GM21737 (cell line): Measurements from ENCODE around the gene CLPSL2.

ENCODE experiments used
- ATAC-seq: cut with Tn5 transposase; IDR thresholded peaks from one replicate; pipeline ENCODE4 v1.9.1; 2021; ENCODE audit warnings: mild to moderate bottlenecking, moderate library complexity; ENCODE audit not compliant: unreplicated experiment

The CLPSL2 gene

DNA sequence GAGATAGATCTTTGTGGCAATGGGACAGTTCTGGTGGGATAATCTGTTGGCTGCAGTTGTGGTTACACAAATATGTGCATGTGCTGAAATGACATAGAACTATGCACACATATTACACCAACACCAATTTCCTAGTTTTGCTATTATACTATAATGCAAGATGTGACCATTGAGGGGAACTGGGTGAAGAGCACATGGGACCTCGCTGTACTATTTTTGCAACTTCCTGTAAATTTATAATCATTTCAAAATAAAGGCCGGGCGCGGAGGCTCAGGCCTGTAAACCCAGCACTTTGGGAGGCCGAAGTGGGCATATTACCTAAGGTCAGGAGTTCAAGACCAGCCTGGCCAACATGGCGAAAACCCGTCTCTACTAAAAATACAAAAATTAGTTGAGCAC, 30.9 kb upstream of the CLPSL2 start:
- ATAC-seq, result no peak

DNA sequence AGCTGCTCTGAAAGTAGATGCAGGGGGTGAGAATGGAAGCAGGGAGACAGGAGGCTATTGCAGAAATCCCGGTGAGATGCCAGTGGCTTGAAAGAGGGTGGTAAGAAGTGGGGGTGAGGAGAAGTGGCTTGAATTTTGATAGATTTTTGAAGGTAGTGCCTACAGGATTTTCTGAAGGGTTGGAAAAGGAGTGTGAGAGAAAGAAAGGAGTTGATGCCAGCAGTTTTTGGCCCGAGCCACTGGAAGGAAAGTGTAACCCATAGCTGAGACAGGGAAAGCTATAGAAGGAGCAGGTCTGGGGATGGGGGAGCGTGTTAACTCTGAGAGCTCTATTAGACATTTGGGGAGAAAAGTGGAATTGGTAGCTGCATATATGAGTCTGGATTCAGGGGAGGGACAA, 29.9 kb upstream of the CLPSL2 start:
- no peak for ATAC-seq

DNA sequence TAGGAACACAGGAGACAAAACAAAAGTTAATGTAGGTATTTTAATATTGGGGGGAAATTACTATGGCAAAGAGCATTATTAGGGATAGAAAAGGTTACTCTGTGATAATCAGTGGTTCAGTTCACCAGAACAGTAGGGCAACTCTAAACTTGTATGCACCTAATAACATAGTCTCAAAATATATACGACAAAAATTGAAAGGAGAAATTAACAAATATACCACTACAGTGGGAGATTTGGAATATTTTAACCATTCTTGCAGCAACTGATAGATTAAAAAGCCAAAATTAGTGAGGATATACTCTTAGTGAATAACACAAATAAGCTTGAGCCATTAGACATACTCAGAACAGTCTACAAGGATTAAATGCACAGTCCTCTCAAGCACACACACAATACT, 28.5 kb upstream of the CLPSL2 start:
- no peak for ATAC-seq

DNA sequence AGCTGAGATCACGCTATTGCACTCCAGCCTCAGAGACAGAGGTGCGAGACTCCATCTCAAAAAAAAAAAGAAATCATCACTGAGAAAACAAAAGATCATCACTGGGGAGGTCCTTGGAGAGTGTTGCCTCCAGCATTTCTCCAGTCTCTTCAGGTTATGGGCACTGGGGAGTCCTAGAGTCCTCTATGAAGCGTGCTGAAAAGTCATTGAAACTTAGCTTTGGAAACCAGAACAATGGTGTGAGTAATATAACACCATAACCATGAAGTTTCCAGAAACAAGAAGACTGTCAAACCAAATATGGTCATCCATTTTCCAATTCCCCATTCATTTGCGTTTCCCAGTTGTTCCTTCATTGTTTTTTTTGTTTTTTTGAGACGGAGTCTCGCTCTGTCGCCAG, 25.8 kb upstream of the CLPSL2 start:
- no peak for ATAC-seq

DNA sequence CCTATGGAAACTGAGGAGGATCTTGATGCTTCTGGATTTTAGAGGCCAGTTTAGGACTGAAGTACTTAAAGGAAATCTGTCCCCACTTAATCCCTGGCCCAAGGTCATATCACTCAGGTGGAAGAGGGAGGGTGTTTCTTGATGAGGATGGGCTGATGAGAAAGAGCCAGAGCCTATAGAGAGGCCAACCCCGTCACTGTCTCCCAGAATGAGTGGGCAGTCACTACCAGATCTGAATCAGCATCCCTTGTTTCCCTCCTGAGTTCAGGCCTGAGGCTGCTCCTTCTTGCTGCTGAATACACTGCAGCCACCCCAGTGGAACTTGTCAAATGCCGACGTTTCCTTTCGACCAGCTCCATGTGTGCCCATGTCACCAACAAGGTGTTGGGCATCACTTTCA, 24.8 kb upstream of the CLPSL2 start:
- ATAC-seq, result no peak

DNA sequence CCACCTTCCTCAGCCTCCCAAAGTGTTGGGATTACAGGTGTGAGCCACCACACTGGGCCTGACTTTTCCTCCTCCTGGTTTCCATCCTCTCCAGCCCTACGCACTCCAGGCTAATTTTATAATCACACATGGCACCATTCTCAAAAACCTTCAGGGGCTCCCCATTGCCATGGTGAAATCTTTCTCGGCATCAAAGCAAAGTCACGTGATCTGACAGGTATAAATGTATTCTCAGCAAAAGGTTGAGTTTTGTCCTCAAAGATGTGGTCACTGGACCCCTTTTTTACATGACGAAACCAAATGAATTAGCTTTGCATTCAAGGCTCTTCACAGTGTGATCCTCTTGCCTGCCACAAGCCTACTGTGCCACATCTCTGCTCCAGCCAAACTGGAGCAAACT, 24.1 kb upstream of the CLPSL2 start:
- ATAC-seq, result no peak

DNA sequence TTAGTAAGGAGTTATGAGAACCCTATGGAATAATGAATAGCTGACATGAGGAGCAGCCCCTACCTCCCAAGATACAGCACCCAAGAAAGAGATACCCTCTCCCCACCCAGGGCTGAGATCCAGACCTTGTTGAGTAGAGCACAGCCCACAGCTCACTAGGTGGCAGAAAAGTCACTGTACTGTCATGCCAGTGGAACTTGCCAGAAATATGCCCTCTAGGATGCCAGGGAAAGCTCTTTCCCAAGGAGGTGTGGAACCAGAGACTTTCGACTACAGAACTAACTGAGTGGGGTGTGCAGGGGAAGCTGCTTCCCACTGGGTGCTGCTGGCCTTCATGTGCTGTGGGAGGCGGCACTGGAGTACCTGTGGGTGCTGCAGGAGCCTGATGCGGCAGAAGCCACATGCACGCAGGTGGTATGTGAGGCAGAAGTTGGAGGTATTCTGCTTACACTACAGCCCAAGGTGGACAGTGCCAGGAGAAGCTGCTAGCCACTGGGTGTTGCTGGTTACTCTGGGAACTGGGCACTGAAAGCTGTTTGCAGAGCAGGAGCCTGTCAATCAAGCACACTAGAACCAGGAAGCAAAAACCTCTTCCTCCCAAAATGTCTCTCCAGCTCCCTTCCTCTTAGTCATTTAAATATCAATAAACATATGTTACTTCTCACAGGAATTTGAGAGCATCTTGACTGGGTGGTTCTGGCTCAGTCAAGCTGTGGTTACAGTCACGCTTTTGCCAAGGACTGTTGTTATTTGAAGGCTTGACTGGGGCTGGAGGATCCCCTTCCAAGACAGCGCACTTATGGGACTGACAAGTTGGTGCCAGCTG, 21.7 kb upstream of the CLPSL2 start:
- ATAC-seq, result no peak

DNA sequence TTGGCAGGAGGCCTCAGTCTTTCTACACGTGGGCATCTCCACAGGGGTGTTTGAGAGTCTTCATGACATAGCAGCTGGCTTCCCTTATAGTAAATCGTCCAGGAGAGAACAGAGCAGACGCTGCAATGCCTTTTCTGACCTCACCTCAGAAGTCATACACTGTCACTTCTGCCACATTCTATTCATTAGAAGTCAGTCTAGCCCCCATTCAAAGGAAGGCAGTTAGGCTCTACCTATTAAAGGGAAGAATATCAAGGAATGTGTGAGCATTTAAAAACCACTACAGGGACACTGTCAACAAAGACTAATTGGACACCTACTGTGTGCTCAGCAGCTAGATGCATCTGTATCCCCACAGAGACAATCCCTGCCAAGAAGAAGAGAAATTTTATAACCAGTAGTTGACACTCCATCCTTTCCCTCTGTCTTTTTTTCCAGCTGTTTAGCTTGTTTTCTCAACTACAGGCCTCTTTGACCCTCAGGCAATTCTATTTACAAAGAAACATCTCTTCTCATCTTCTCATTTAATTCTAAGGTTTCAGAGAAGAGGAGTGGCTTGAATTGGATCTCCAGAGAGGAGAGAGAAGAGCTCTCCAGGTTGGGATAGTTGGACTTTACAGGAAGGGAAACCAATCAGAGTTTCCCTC, 21.0 kb upstream of the CLPSL2 start:
- no peak for ATAC-seq

DNA sequence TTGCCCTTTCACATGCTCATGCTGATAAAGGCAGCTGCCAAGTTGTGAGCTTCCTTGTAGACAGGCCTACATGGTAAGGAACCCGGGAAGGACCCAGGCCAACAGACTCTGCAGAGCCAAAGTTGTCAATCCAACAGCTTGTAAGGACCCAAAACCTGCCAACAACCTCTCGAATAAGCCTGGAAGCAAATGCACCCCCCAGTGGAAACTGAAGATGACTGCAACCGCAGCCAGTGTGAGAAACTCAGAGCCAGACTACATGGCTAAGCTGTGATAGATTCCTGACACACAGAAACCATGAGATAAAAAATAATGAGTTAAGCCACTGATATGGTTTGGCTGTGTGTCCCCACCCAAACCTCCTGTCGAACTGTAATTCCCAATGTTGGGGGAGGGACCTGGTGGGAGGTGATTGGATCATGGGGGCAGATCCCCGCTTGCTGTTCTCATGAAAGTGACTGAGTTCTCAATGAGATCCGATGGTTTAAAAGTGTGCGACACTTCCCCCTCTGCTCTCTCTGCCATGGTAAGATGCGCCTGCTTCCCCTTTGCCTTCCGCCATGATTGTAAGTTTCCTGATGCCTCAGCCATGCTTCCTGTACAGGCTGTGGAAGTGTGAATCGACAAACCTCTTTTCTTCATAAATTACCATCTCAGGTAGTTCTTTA, 18.8 kb upstream of the CLPSL2 start:
- no peak for ATAC-seq

DNA sequence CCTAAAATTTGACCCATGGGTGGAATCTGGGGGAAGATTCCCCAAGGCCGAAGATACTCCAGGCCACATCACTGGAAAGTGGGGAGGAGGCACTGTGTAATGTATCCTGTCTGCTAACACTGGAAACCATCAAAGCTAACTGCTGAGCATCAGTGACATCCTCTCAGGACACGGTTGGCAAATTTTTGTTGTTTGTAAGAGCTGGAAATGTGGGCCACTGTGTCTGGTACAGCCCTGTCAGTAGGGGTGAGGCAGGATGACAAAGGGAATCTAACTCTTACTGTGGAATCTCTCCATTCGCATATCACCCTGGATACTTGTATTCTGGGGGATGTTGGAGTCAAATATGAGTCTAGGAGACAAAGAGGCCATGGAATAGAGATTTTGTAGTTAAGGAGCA, 17.0 kb upstream of the CLPSL2 start:
- no peak for ATAC-seq

DNA sequence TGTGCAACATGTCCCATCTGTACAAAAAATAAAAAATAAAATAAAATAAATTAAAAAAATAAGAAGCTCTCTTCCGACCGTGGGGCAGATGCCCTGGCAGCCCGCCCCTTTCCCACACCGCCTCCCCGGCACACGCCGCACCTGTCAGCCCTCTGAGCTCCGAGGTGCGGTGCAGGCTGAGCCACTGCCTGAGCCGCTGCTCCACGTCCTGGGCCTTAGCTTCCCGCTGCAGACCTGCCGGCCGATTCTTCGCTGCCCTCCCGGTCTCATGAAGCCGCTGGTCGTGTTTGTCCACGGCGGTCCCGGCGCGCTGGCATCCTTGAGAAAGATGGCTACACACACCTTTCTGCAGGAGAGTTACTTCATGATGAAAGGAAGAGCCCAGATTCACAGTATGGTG, 10.7 kb upstream of the CLPSL2 start:
- ATAC-seq, result no peak

DNA sequence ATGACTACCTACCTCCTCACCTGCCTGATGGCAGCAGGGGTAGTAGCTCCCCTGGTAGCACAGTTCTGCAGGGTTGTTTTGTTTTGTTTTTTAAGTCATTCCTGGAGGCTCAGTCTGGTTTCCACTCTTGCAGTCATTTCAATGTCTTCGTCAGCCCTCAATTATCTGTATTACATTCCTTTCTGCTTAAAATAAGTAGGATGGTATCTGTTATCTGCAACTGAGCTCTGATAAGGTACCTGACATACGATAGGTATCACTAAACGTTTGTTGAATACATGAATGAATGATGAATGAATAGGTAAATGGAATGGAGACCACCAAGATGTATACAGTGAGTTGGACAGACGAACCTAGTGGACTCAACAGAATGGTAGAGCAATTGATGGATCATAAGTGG, 7.2 kb upstream of the CLPSL2 start:
- ATAC-seq, result no peak

DNA sequence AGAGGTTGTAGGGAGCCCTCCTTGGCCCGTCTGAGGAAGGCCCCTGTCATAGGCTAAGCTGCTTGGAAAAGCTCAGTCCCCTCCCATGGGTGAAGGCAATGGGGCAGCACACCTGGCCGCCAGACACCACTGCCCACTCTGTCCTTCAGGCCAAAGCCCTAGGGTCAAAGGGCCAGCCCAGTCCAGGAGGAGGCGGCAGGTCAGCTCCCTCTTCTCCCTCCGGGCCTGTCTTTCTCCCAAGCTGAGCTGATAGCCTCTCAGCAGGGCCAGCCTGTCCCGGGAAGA, 5.1 kb upstream of the CLPSL2 start:
- ATAC-seq, result no peak

DNA sequence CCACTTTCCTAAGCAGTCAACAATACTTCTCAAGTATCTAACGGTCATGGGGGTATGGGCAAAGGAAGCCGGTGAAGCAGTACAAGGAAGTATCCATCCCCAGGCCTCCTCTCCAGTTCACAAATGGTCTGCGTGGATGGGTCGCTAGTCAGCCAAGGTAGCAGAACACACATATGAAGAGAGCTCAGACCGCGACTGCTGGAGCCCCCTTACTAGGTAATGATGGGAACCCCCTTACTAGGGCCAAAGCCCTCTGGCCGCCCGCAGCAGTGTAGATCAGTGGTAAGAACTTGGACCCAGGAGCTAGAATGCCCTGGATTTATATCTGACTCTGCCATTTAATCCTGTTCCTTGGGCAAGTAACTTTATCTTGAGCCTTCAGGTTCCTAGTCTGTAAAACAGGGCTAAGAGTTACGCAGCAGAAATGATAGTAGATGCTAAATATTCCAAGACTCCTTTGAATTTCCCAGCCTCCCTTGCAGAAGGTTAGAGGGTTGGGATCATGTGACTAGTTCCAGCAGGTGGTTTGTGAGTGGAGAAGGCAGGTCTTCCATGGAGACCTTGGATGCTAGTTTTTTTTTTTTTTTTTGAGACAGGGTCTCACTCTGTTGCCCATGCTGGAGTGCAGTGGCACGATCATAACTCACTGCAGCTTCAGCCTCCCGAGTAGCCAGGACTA, 2.1 kb upstream of the CLPSL2 start:
- no peak for ATAC-seq

DNA sequence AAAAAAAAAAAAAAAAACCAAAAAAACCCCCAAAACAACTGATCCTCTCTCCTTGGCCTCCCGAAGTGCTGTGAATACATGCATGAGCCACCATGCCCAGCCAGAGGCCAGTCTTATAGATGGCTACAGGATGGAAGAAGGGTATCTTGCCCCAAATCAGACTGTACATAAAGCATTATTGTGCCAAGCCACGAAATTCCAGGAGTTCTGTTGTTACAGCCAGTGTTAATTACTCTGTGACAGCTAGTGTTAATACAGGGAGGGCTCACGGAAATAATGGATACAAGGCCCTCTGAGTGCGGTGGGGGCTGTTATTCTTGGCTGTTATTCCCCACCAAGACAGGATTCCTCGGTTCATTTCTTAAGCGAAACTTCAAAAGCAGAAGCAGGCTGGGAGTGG, 1.4 kb upstream of the CLPSL2 start:
- no peak for ATAC-seq

DNA sequence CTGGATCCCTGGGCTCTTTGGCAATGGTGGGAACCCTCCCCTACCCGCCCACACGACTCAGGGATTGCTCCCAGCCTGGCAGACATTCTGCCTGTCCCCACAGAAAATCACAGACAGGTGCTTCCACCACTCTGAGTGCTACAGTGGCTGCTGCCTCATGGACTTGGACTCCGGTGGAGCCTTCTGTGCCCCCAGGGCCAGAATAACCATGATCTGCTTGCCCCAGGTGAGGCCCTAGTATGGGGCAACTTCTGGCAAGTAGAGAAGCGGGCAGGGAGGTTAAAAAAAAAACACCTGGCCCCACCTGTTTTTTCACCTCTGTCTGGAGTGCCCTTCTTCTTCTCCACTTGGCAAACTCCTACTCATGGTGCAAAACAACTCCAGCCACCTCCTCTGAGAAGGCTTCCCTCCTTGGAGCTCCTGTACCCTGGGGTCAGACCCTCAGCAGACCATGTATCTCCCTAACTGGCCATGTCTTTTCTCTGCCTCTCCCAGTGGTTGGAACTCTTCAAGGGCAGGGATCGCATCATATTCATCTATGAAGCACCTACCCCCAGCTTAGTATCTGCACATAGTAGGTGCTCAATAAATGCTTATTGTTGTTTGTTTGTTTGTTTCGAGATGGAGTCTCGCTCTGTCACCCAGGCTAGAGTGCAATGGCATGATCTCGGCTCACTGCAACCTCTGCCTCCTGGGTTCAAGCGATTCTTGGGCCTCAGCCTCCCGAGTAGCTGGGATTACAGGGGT, 1.1 kb downstream of the CLPSL2 start:
- no peak for ATAC-seq

DNA sequence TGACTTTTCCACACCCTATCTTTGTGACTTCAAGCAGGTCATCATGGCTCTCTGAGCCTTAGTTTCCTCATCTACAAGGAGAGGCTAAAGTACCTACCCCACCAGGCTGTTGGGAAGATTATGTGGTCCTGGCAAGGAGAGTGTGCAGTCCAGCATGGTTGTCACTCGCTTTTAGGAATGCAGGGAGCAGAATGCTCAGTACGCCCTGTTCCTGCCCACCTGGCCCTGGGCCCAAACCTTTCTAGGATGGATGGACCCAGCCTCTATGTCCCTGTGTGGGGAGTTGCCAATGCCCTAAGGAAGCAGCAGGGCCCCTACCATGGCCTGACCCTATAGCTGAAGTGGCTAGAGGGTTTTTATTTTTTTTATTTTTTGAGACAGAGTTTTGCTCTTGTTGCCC, 2.0 kb downstream of the CLPSL2 start:
- no peak for ATAC-seq

DNA sequence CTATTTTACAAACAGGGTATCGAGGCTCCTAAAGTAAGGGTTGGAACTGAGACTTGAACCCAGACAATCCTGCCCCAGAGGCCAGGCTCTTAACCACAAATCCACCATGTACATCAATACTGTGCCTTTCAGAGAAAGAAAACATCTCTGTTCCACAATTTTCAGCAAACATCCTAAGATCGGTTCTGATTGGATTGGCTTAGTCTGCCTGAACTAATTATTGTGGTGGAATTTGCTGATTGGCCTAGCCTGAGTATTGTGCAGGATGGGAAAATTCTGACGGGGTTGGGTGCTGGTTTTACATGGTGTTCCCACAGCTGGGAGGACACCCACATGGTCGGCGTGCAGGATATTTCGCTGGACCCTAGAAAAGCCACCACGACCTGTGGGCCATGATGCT, 4.3 kb downstream of the CLPSL2 start, which contains the start of gene CLPSL1:
TSS of gene CLPSL1 (plus strand) at position 301 of the 400 bp plus-strand sequence. CDS start at position 393, 92 bp downstream.
- ATAC-seq, result no peak

DNA sequence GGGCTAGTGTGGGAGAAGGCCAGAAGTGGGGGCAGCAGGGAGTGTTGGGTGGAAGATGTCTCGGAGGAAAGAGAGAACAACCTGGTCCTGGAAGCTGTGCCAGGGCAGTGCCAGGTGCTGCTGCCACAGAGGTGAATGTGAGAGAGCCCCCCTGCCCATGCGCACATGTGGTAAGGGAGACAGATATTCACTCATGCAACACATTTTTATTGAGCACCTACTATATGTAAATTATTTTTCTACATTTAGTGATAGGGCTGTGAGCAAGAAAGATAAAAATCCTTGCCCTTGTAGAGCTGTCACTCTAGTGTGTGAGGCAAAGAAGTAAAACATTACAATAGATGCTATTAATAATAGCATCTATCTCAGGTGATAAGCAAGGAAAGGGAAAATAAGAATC, 4.9 kb downstream of the CLPSL2 start:
- ATAC-seq, result no peak

DNA sequence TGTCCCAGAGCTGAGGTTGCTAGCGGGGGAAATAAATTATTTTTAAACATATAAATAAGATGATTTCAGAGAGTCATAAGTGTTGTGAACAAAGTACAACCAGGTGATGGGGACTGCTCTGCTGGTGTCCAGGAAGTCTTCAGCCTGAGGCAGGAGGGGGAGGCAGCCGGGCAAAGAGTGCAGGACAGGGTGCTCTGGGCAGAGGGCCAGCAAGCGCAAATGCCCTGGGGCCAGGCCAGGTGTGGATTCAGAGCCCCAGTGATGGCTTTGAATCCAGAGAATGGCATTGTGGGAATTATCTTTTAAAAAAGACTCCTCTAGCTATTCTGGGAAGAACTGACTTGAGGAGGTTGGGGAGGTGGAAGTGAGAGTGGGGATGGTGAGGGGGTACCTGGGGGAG, 6.0 kb downstream of the CLPSL2 start:
- no peak for ATAC-seq

DNA sequence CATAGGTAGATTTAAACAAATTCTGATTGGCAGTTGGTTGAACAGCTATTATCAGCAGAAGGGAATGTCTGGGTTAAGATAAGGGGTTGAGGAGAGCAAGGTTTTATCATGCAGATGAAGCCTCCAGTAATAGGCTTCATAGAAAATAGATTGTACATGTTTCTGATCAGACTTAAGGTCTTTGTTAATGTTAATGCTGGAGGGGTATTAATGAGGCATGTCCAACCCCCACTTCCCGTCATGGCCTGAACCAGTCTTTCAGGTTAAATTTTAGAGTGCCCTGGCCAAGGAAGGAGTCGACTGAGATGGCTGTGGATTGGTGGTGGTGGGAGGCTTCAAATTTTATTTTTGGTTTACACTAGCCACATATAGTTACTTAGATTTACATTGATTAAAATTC, 7.8 kb downstream of the CLPSL2 start:
- no peak for ATAC-seq
